ENCODE measurements around the gene HBD. TPM values are rescaled to one million over a fixed set of nuclear protein-coding genes. Genes with fewer than 3 reads are reported as not detected.

The HBD gene
- total RNA-seq, 1 donor from 2014 or later = not detected

GRCh38 chr11:5228124-5228523, 6.2 kb downstream of the HBD start:
- peaks cover 10% of the 10 kb centered on the region for H3K27me3 Mint-ChIP-seq (ENCODE audit: low read depth)
- H3K27ac Mint-ChIP-seq (ENCODE audit: unreplicated experiment) = no peak overlapping the region
- TF ChIP-seq CTCF (IDR thresholded peaks at IDR 0.05) = no peak
- no peaks in the 10 kb centered on the region for H3K4me1 Mint-ChIP-seq (ENCODE audit: low read depth)
- DNase-seq (ENCODE audit: low spot score) = no peak
- H3K36me3 Mint-ChIP-seq (ENCODE audit: low read depth) = no peaks in the 10 kb centered on the region
- H3K4me3 Mint-ChIP-seq (ENCODE audit: unreplicated experiment) = no peak overlapping the region
- no peaks in the 10 kb centered on the region for H3K9me3 Mint-ChIP-seq (ENCODE audit: low read depth)

GRCh38 chr11:5227681-5228080, 6.6 kb downstream of the HBD start:
- H3K27me3 Mint-ChIP-seq (ENCODE audit: low read depth) = peaks cover 10% of the 10 kb centered on the region
- no peaks in the 10 kb centered on the region for H3K36me3 Mint-ChIP-seq (ENCODE audit: low read depth)
- no peak for DNase-seq (ENCODE audit: low spot score)
- TF ChIP-seq CTCF (IDR thresholded peaks at IDR 0.05) = no peak
- H3K9me3 Mint-ChIP-seq (ENCODE audit: low read depth) = no peaks in the 10 kb centered on the region
- no peaks in the 10 kb centered on the region for H3K4me1 Mint-ChIP-seq (ENCODE audit: low read depth)
- no peak overlapping the region for H3K4me3 Mint-ChIP-seq (ENCODE audit: unreplicated experiment)
- no peak overlapping the region for H3K27ac Mint-ChIP-seq (ENCODE audit: unreplicated experiment)

GRCh38 chr11:5226732-5227310, 7.5 kb downstream of the HBD start, which contains the start of gene HBB:
HBB (minus strand) TSS chr11:5227071; CDS start chr11:5227021, 50 bp downstream.
- H3K4me1 Mint-ChIP-seq (ENCODE audit: low read depth) = no peaks in the 10 kb centered on the region
- TF ChIP-seq CTCF (IDR thresholded peaks at IDR 0.05) = no peak
- H3K9me3 Mint-ChIP-seq (ENCODE audit: low read depth) = no peaks in the 10 kb centered on the region

GRCh38 chr11:5225480-5225871, 8.8 kb downstream of the HBD start:
- H3K36me3 Mint-ChIP-seq (ENCODE audit: low read depth) = no peaks in the 10 kb centered on the region
- H3K4me1 Mint-ChIP-seq (ENCODE audit: low read depth) = no peaks in the 10 kb centered on the region
- no peak for TF ChIP-seq CTCF (IDR thresholded peaks at IDR 0.05)
- H3K4me3 Mint-ChIP-seq (ENCODE audit: unreplicated experiment) = no peak overlapping the region
- H3K27me3 Mint-ChIP-seq (ENCODE audit: low read depth) = peaks cover 8% of the 10 kb centered on the region
- H3K9me3 Mint-ChIP-seq (ENCODE audit: low read depth) = no peaks in the 10 kb centered on the region
- no peak for DNase-seq (ENCODE audit: low spot score)
- no peak overlapping the region for H3K27ac Mint-ChIP-seq (ENCODE audit: unreplicated experiment)

More at GRCh38 chr11:5226732-5227310, 7.5 kb downstream of the HBD start, which contains the start of gene HBB:
- peaks cover 8% of the 10 kb centered on the region for H3K27me3 Mint-ChIP-seq (ENCODE audit: low read depth)
- no peaks in the 10 kb centered on the region for H3K36me3 Mint-ChIP-seq (ENCODE audit: low read depth)
- no peak for DNase-seq (ENCODE audit: low spot score)
- no peak within 1 kb of the TSS for H3K27ac Mint-ChIP-seq (ENCODE audit: unreplicated experiment)
- H3K4me3 Mint-ChIP-seq (ENCODE audit: unreplicated experiment) = no peak within 1 kb of the TSS

GRCh38 chr11:5224538-5225479, 9.5 kb downstream of the HBD start:
- Mint-ChIP-seq H3K27me3 (ENCODE audit: low read depth) (peaks cover 8% of the 10 kb centered on the region), H3K4me1 (ENCODE audit: low read depth) (no peaks in the 10 kb centered on the region), H3K36me3 (ENCODE audit: low read depth) (no peaks in the 10 kb centered on the region), H3K27ac (ENCODE audit: unreplicated experiment) (no peak overlapping the region), H3K9me3 (ENCODE audit: low read depth) (no peaks in the 10 kb centered on the region), H3K4me3 (ENCODE audit: unreplicated experiment) (no peak overlapping the region)
- no peak for DNase-seq (ENCODE audit: low spot score)
- TF ChIP-seq CTCF (IDR thresholded peaks at IDR 0.05) = no peak

Measured in chondrocyte (in vitro differentiated cells).